Measurements from ENCODE around the gene SLC25A28. TPM values are rescaled to one million over a fixed set of nuclear protein-coding genes. Genes with fewer than 3 reads are reported as not detected.

Gene SLC25A28
- total and polyA plus RNA-seq, 3 donors from 2014 or later, result 58.2 to 202 (median 89.3) TPM

DNA sequence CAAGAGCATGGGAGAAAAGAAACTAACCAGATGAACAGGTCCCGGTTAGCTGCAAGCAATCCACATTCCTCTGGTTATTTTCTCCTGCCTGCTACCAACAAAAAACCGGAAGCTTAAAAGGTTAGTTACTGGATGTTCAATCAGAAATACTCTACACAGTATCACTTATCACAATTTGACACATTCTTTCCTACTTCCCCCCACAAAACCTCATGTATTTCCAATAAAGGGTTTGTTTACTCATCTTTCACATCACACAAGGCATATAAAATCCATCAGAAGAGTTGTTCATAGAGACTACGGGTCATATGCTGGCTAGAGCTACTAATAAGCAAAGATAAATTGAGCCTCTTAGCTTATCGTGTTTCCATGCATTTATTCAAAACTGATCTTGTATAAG is 4.8 kb downstream of the SLC25A28 start:
- H3K27ac ChIP-seq, result no peak overlapping the region
- no peak for DNase-seq
- H3K4me1 ChIP-seq, result peaks cover 18% of the 10 kb centered on the region
- intact Hi-C loops (cut with DNase I; ENCODE audit: low total_unique reads), result no loop called here
- 65 to 73% methylated on average over 4 of the region's 4 CpGs for WGBS, 2 donors
- H3K36me3 ChIP-seq (ENCODE audit: low read depth, missing control alignments), result no peaks in the 10 kb centered on the region
- H3K4me3 ChIP-seq, result no peak overlapping the region
- H3K27me3 ChIP-seq, result no peaks in the 10 kb centered on the region
- TF ChIP-seq CTCF (IDR thresholded peaks at IDR 0.05) (no peak), POLR2A (IDR thresholded peaks at IDR 0.05) (no peak)
- H3K9me3 ChIP-seq, result no peaks in the 10 kb centered on the region

- Histone ChIP-seq H3K27me3 (no peaks in the 10 kb centered on the region), H3K27ac (no peak overlapping the region), H3K4me1 (peaks cover 3% of the 10 kb centered on the region), H3K9me3 (no peaks in the 10 kb centered on the region), H3K4me3 (no peak overlapping the region), H3K36me3 (ENCODE audit: low read depth, missing control alignments) (no peaks in the 10 kb centered on the region)
- WGBS, 2 donors, result 34 to 35% methylated on average over 7 of the region's 7 CpGs
- DNase-seq, result peak; percentile 26
- no peak for TF ChIP-seq POLR2A (IDR thresholded peaks at IDR 0.05)
- TF ChIP-seq CTCF (IDR thresholded peaks at IDR 0.05), result peak; percentile 48 to 79 (median 74)
- intact Hi-C loops (cut with DNase I; ENCODE audit: low total_unique reads), result no loop called here
Observed at GRCh38 chr10:99612167-99612831, 7.9 kb downstream of the SLC25A28 start.

DNA sequence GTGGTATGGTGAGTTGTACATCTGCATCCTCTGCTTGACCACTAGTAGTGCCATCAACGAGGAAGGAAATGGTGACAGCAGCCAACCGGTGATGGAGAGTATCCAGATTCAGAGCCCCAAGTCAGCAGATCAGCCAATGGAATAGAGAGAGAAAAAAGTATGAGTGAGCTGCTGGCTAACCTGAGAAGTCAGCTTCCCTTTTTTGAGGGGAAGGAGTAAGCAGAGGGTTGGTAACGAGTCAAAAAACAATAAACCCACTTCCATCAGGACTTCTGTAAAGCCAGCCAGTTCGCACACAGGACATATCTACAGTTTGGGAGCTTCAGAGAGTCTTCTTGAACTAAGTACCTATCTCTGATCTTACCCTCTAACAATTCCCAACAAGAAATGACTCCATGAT is 8.9 kb downstream of the SLC25A28 start:
- whole genome bisulfite sequencing, 2 donors, result 75 to 79% methylated on average over 4 of the region's 4 CpGs
- H3K36me3 ChIP-seq (ENCODE audit: low read depth, missing control alignments), result no peaks in the 10 kb centered on the region
- intact Hi-C loops (cut with DNase I; ENCODE audit: low total_unique reads), result no loop called here

DNA sequence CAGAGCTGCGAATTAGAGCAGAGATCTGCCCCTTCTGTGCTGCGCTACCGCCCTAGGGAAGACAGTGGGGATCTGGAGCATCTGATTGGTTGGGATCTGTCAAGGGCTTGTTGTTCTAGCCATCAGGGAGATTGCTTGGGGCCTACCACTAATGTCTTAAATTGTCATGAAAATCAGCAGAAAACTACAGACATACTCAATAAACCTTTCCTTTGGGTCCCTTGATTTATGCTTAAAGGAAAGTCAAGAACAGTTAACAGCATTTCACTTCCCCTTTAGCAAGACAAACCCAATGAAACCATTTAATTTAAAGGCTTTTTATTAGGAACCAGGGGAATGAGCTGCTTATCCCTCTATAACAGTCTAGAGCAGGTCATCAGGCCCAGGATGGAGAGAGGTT is 10.0 kb downstream of the SLC25A28 start:
- intact Hi-C loops (cut with DNase I; ENCODE audit: low total_unique reads), result no loop called here
- Histone ChIP-seq H3K4me1 (peaks cover 3% of the 10 kb centered on the region), H3K36me3 (ENCODE audit: low read depth, missing control alignments) (no peaks in the 10 kb centered on the region), H3K27me3 (no peaks in the 10 kb centered on the region), H3K9me3 (no peaks in the 10 kb centered on the region), H3K4me3 (no peak overlapping the region), H3K27ac (no peak overlapping the region)
- DNase-seq, result no peak
- WGBS, 2 donors, result 89 to 90% methylated on average over 3 of the region's 3 CpGs
- TF ChIP-seq POLR2A (IDR thresholded peaks at IDR 0.05) (no peak), CTCF (IDR thresholded peaks at IDR 0.05) (no peak)

More for the DNA sequence above, 8.9 kb downstream of the SLC25A28 start:
- DNase-seq, result no peak
- Histone ChIP-seq H3K27me3 (no peaks in the 10 kb centered on the region), H3K27ac (no peak overlapping the region), H3K9me3 (no peaks in the 10 kb centered on the region), H3K4me3 (no peak overlapping the region), H3K4me1 (peaks cover 3% of the 10 kb centered on the region)
- TF ChIP-seq CTCF (IDR thresholded peaks at IDR 0.05) (no peak), POLR2A (IDR thresholded peaks at IDR 0.05) (no peak)

- 98 to 100% methylated on average over 2 of the region's 2 CpGs for WGBS, 2 donors
- no peak for DNase-seq
- Histone ChIP-seq H3K36me3 (ENCODE audit: low read depth, missing control alignments) (no peaks in the 10 kb centered on the region), H3K4me3 (no peak overlapping the region), H3K27ac (no peak overlapping the region), H3K4me1 (peaks cover 3% of the 10 kb centered on the region), H3K9me3 (no peaks in the 10 kb centered on the region), H3K27me3 (no peaks in the 10 kb centered on the region)
- intact Hi-C loops (cut with DNase I; ENCODE audit: low total_unique reads), result no loop called here
- TF ChIP-seq CTCF (IDR thresholded peaks at IDR 0.05) (no peak), POLR2A (IDR thresholded peaks at IDR 0.05) (no peak)
Observed at GRCh38 chr10:99609186-99609585, 11.1 kb downstream of the SLC25A28 start.

Measured in testis (tissue), 3 donors.